SJSA1 (cell line): Measurements from ENCODE around the gene AHCYL2. TPM values are rescaled to one million over a fixed set of nuclear protein-coding genes. Genes with fewer than 3 reads are reported as not detected.

Experiments
- DNase-seq, 2 experiments: peaks; one replicate each; pipeline ENCODE4 v3.0.0-alpha.2; 2015 to 2020; ENCODE audit warnings: low spot score in 2 of 2, low read depth in 1 of 2
- H3K27ac ChIP-seq: fragments of 250-450 bp; sonication (Bioruptor Pico); 2 replicates; pipeline ENCODE4 v1.5.1; 2020; ENCODE audit warnings: mild to moderate bottlenecking, moderate library complexity
- H3K27me3 ChIP-seq: fragments of 250-450 bp; sonication (Bioruptor Pico); replicated peaks from 2 replicates; pipeline ENCODE4 v1.5.1; 2020; ENCODE audit warnings: mild to moderate bottlenecking, moderate library complexity
- H3K36me3 ChIP-seq: fragments of 250-450 bp; sonication (Bioruptor Pico); 2 replicates; pipeline ENCODE4 v1.5.1; 2020; ENCODE audit warnings: mild to moderate bottlenecking
- H3K4me1 ChIP-seq: fragments of 250-450 bp; sonication (Bioruptor Pico); replicated peaks from 2 replicates; pipeline ENCODE4 v1.6.1; 2021; ENCODE audit warnings: mild to moderate bottlenecking
- H3K4me3 ChIP-seq: fragments of 250-450 bp; sonication (Bioruptor Pico); 2 replicates; pipeline ENCODE4 v1.5.1; 2020; ENCODE audit warnings: mild to moderate bottlenecking
- H3K9me3 ChIP-seq: fragments of 250-450 bp; sonication (Bioruptor Pico); replicated peaks from 2 replicates; pipeline ENCODE4 v1.5.1; 2020; ENCODE audit warnings: mild to moderate bottlenecking
- total RNA-seq: library from RNA; depleted of rRNA; stranded (reverse); fragments of >200 nt; shearing (Covaris generic); gene quantifications from 2 replicates; pipeline ENCODE4 v1.2.3, GENCODE V29; 2014

Gene AHCYL2
- total RNA-seq, 1 experiment from 2014 or later = 10.3 TPM

- Histone ChIP-seq H3K36me3 (no peaks in the 10 kb centered on the region), H3K27ac (no peak overlapping the region), H3K27me3 (no peaks in the 10 kb centered on the region), H3K4me1 (peaks cover 35% of the 10 kb centered on the region), H3K4me3 (no peak overlapping the region), H3K9me3 (no peaks in the 10 kb centered on the region)
- DNase-seq = no peak
Observed at GRCh38 chr7:129266181-129266580, 41.4 kb downstream of the AHCYL2 start.

GRCh38 chr7:129270077-129270476 is 45.2 kb downstream of the AHCYL2 start:
- H3K27ac ChIP-seq = no peak overlapping the region
- no peaks in the 10 kb centered on the region for H3K27me3 ChIP-seq
- H3K4me1 ChIP-seq = peaks cover 3% of the 10 kb centered on the region
- H3K36me3 ChIP-seq = no peaks in the 10 kb centered on the region
- no peak overlapping the region for H3K4me3 ChIP-seq
- H3K9me3 ChIP-seq = no peaks in the 10 kb centered on the region; the same call in 1 of the 2 replicates
- no peak for DNase-seq

GRCh38 chr7:129271500-129272355 is 46.9 kb downstream of the AHCYL2 start:
- no peaks in the 10 kb centered on the region for H3K27me3 ChIP-seq
- peak; percentile 50 to 55 for DNase-seq
- no peaks in the 10 kb centered on the region; the same call in 1 of the 2 replicates for H3K9me3 ChIP-seq
- no peaks in the 10 kb centered on the region for H3K36me3 ChIP-seq
- H3K27ac ChIP-seq = no peak overlapping the region
- H3K4me1 ChIP-seq = no peaks in the 10 kb centered on the region
- H3K4me3 ChIP-seq = no peak overlapping the region

- no peak for DNase-seq
Observed at GRCh38 chr7:129273936-129274335, 49.1 kb downstream of the AHCYL2 start.

GRCh38 chr7:129277629-129278028 is 52.8 kb downstream of the AHCYL2 start:
- H3K4me1 ChIP-seq = no peaks in the 10 kb centered on the region
- no peaks in the 10 kb centered on the region for H3K36me3 ChIP-seq
- no peak for DNase-seq
- H3K27me3 ChIP-seq = no peaks in the 10 kb centered on the region
- no peak overlapping the region for H3K4me3 ChIP-seq
- H3K27ac ChIP-seq = no peak overlapping the region
- no peaks in the 10 kb centered on the region; the same call in 1 of the 2 replicates for H3K9me3 ChIP-seq

More at GRCh38 chr7:129273936-129274335, 49.1 kb downstream of the AHCYL2 start:
- H3K36me3 ChIP-seq = no peaks in the 10 kb centered on the region
- no peaks in the 10 kb centered on the region for H3K27me3 ChIP-seq
- no peaks in the 10 kb centered on the region for H3K4me1 ChIP-seq
- no peak overlapping the region for H3K27ac ChIP-seq
- no peaks in the 10 kb centered on the region; the same call in 1 of the 2 replicates for H3K9me3 ChIP-seq
- H3K4me3 ChIP-seq = no peak overlapping the region

GRCh38 chr7:129278688-129279087 is 53.9 kb downstream of the AHCYL2 start:
- DNase-seq = no peak
- H3K9me3 ChIP-seq = no peaks in the 10 kb centered on the region; the same call in 1 of the 2 replicates
- no peak overlapping the region for H3K27ac ChIP-seq
- H3K4me3 ChIP-seq = no peak overlapping the region
- no peaks in the 10 kb centered on the region for H3K27me3 ChIP-seq
- H3K4me1 ChIP-seq = no peaks in the 10 kb centered on the region
- no peaks in the 10 kb centered on the region for H3K36me3 ChIP-seq

- H3K27me3 ChIP-seq = no peaks in the 10 kb centered on the region
- no peaks in the 10 kb centered on the region for H3K4me1 ChIP-seq
- H3K27ac ChIP-seq = no peak overlapping the region
- DNase-seq = no peak
- H3K36me3 ChIP-seq = no peaks in the 10 kb centered on the region
- no peaks in the 10 kb centered on the region for H3K9me3 ChIP-seq
- H3K4me3 ChIP-seq = no peak overlapping the region
Observed at GRCh38 chr7:129279757-129280156, 54.9 kb downstream of the AHCYL2 start.

- no peak overlapping the region for H3K4me3 ChIP-seq
- H3K4me1 ChIP-seq = no peaks in the 10 kb centered on the region
- H3K36me3 ChIP-seq = no peaks in the 10 kb centered on the region
- H3K27me3 ChIP-seq = no peaks in the 10 kb centered on the region
- H3K27ac ChIP-seq = no peak overlapping the region
- no peaks in the 10 kb centered on the region for H3K9me3 ChIP-seq
- no peak for DNase-seq
Observed at GRCh38 chr7:129281163-129281562, 56.3 kb downstream of the AHCYL2 start.

- no peaks in the 10 kb centered on the region for H3K27me3 ChIP-seq
- H3K36me3 ChIP-seq = no peaks in the 10 kb centered on the region
- no peak overlapping the region for H3K4me3 ChIP-seq
Observed at GRCh38 chr7:129282865-129283264, 58.0 kb downstream of the AHCYL2 start.

GRCh38 chr7:129283936-129284335 is 59.1 kb downstream of the AHCYL2 start:
- Histone ChIP-seq H3K4me3 (no peak overlapping the region), H3K27me3 (no peaks in the 10 kb centered on the region), H3K4me1 (no peaks in the 10 kb centered on the region), H3K36me3 (no peaks in the 10 kb centered on the region), H3K27ac (no peak overlapping the region), H3K9me3 (no peaks in the 10 kb centered on the region)
- DNase-seq = no peak

More at GRCh38 chr7:129282865-129283264, 58.0 kb downstream of the AHCYL2 start:
- Histone ChIP-seq H3K4me1 (no peaks in the 10 kb centered on the region), H3K27ac (no peak overlapping the region), H3K9me3 (no peaks in the 10 kb centered on the region)
- no peak for DNase-seq

GRCh38 chr7:129285111-129285510 is 60.3 kb downstream of the AHCYL2 start:
- H3K4me3 ChIP-seq = no peak overlapping the region
- no peak for DNase-seq
- H3K4me1 ChIP-seq = no peaks in the 10 kb centered on the region
- no peak overlapping the region for H3K27ac ChIP-seq
- no peaks in the 10 kb centered on the region for H3K36me3 ChIP-seq
- no peaks in the 10 kb centered on the region for H3K27me3 ChIP-seq
- no peaks in the 10 kb centered on the region for H3K9me3 ChIP-seq

GRCh38 chr7:129292861-129293260 is 68.0 kb downstream of the AHCYL2 start:
- no peaks in the 10 kb centered on the region for H3K4me1 ChIP-seq
- H3K27me3 ChIP-seq = no peaks in the 10 kb centered on the region
- no peaks in the 10 kb centered on the region for H3K9me3 ChIP-seq
- no peak overlapping the region for H3K4me3 ChIP-seq
- DNase-seq = no peak
- no peaks in the 10 kb centered on the region for H3K36me3 ChIP-seq
- H3K27ac ChIP-seq = no peak overlapping the region

GRCh38 chr7:129295015-129295423 is 70.2 kb downstream of the AHCYL2 start:
- H3K27me3 ChIP-seq = no peaks in the 10 kb centered on the region
- H3K27ac ChIP-seq = no peak overlapping the region
- no peaks in the 10 kb centered on the region for H3K9me3 ChIP-seq
- no peak for DNase-seq
- no peak overlapping the region for H3K4me3 ChIP-seq
- H3K36me3 ChIP-seq = no peaks in the 10 kb centered on the region
- H3K4me1 ChIP-seq = no peaks in the 10 kb centered on the region

GRCh38 chr7:129298268-129298893 is 73.6 kb downstream of the AHCYL2 start:
- H3K36me3 ChIP-seq = no peaks in the 10 kb centered on the region
- H3K27me3 ChIP-seq = no peaks in the 10 kb centered on the region
- DNase-seq = peak in 1 of 2 experiments; percentile 16
- H3K4me1 ChIP-seq = no peaks in the 10 kb centered on the region
- H3K27ac ChIP-seq = no peak overlapping the region
- no peaks in the 10 kb centered on the region for H3K9me3 ChIP-seq
- H3K4me3 ChIP-seq = no peak overlapping the region
